Ishikawa (cell line): ENCODE measurements around the gene ZFYVE9.

Experiments used
- CEBPB ChIP-seq: IDR thresholded peaks from 2 replicates; pipeline ENCODE4 v1.6.1; 2012
- NFIC ChIP-seq: IDR thresholded peaks from 2 replicates; pipeline ENCODE4 v1.6.1; 2012
- TCF12 ChIP-seq: IDR thresholded peaks from 2 replicates; pipeline ENCODE4 v1.6.1; 2012; ENCODE audit warnings: low read depth

DNA sequence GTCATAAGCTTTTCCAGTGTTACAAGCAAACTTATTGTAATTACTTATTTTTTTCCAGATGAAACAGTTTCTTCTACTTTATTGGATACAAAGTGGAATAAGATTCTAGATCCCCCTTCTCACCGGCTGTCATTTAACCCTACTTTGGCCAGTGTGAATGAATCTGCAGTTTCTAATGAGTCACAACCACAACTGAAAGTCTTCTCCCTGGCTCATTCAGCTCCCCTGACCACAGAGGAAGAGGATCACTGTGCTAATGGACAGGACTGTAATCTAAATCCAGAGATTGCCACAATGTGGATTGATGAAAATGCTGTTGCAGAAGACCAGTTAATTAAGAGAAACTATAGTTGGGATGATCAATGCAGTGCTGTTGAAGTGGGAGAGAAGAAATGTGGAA lies 95.5 kb downstream of the ZFYVE9 start:
- TF ChIP-seq CEBPB (no peak), NFIC (no peak), TCF12 (no peak)
